Myocyte (in vitro differentiated cells): ENCODE data around the gene SLC2A13. TPM values are rescaled to one million over a fixed set of nuclear protein-coding genes. Genes with fewer than 3 reads are reported as not detected.

Source experiments
- DNase-seq: peaks from one replicate; pipeline ENCODE4 v3.0.0-alpha.2; 2012; ENCODE audit warnings: low read depth
- polyA plus RNA-seq: library from polyadenylated mRNA; unstranded; fragments of >200 nt; gene quantifications from one replicate; pipeline ENCODE4 v1.2.1, GENCODE V29; 2012; ENCODE audit warnings: missing spikeins
- total RNA-seq: library from RNA; depleted of rRNA; stranded (reverse); fragments of >200 nt; gene quantifications from 2 replicates; pipeline ENCODE4 v1.2.3, GENCODE V29; 2014

Gene SLC2A13
- 5.5 and 7.0 TPM in 2 replicates for total RNA-seq
- 2.4 TPM for polyA plus RNA-seq

DNA sequence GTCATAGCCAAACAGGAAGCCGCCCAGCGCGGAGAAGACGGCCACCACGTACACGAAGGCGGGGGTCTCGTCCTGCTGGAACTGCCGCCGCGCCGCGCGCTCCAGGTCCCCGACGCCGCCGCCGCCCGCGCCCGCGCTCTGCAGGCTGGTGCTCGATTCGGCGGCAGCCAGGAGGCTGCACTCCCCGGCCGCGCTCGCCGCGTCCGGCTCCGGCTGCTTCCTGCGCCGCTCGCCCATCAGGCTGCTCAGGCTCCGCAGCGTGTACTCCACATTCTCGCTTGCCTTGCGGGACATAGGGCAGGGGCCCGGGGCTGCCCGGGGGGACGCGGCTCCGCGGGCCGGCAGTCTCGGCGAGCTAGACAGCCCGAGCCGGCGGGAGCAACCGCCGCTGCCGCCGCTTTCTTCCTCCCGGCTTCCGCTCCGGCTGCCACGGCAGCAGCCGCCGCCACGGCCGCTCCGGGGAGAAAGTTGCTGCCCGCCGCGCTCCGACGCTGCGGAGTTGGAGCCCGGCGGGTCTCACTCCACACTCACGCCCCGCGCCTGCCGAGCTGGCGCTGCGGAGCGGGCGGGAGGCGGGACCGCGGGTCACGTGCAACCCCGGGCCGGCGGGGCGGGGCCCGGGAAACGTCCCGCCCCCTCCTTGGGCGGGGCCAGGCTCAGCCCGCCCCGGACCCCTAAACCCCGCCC, at the start of gene SLC2A13:
Gene SLC2A13, minus strand, starts transcription at position 567 of the 687 bp plus-strand sequence. Its CDS starts 273 bp downstream, at position 294.
- DNase-seq, result peak; percentile 80

DNA sequence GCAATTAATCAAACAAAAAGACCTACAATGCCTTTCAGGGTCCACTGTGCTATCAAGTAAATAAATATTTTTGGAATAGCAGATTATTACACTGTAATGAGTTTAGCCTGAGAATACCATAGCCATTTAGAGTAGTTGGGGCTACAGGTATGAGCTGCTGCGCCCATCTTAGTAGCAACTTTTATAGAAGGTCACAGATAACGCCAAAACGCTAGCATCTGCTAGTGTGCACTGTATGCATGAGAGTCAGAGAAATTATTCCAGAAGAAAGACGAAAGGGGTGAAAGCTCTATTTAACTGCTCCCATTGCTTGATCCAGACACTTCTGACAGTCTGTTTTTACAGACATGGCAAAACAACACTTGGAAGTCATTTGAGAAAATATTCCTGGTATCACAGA, 48.5 kb upstream of the SLC2A13 start:
- no peak for DNase-seq

DNA sequence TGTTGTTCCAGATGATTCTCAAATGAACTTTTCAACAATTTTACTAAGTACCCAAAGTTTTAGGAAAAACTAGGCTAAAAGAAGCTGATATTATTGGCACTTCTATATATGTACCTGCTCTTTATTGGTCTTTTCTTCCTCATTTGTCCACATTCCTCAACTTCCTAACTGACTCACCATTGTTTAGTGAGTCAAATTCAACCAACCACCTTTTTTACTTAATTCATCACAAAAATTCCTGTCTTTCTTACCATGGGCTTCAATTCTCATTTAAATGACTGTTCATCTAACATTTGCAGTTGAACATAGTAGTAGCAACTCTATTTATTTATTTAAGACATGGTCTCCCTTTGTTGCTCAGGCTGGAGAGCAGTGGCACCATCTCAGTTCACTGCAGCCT, 47.6 kb upstream of the SLC2A13 start:
- no peak for DNase-seq

DNA sequence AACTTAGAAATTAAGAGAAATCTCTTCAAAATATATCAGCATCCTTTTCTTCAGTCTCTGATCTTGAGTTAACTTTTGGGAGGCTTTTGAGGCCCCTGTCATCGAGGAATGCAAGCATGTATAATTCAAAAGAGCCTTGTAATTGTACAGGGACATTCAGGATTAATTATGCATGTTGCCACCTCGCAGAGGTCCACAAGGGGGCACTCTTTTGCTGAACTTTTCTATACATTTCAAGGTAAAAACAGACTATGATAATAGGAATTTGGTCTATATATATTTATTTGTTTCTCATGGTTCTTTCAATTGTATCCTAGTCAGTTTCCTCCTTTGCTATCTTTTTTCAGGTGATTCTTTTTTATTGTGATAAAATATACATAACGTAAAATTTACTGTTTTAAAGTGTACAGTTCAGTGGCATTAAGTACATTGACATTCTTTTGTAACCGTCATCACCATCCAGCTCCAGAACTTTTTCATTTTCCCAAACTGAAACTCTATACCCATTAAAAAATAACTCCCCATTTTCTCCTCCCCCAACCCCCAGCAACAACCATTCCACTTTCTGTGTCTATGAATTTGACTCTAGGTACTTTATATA, 47.0 kb upstream of the SLC2A13 start:
- DNase-seq, result peak; percentile 29

DNA sequence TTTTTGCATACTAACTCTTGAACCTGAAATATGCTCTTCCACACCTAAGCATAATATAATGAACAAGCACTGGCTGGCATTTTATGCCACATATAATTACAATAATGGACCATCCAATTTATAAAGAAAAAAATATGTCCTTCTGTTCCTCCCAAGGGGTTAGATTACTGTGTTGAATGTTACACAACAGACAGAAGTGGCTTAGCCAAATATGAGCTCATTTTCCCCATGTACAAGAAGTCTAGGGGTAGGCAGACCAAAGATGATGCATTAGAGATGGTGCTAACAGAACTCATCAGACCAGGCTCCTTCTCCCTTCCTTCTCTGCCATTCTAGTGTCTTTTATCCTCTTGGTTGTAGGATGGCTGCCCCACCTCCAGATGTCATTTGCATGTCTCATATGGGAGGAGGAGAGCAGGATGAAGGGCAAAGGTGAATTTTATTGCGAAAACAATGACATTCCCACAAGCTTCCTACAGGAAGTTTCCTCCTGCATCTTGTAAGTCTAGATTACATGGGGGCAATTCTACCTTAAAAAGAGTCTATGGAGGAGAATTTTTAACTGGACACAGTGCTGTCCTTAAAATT, 43.9 kb upstream of the SLC2A13 start:
- DNase-seq, result no peak

DNA sequence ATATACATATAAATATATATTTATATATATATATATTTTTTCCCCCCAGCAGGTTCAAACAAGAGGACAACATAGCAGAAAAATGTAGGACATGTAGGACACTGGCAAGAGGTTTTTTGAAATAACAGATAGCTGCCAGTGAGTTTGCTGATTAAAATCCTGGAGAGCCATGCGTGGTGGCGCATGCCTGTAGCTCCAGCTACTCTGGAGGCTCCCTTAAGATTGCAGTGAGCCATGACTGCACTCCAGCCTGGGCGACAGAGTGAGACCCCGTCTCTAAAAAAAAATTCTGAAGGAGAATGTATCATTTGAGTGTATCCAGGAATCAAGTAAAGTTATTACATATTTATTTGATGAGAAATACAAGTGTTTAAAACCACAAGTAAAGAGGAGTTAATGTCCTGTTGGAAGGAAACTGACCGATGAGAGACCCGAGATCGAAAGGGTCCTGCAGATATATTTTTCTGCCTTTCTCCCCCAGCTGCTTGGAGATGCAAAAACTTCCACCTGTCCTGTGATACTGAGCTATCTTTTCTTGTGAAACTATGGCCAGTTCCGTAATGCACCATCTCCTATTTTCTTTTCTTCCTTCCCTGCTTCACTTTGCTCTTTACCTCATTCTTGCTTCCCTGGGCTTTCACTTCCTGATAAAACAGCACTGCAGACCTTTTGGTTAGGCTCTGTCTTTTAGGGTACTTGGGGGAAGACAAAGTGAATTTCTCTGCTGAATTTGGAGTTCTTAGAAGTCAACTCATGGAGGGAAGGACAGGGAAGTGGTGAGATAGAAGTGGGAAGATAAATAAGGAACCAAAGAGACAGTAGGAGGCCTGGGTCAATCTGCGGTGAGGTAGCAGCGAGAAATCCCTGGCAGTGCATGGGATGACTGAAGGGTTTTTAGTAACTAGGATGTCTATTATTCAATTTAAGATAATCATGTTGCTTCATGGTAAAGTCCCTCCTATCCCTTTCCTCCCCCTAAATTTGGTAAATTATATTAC, 41.2 kb upstream of the SLC2A13 start:
- DNase-seq, result no peak

DNA sequence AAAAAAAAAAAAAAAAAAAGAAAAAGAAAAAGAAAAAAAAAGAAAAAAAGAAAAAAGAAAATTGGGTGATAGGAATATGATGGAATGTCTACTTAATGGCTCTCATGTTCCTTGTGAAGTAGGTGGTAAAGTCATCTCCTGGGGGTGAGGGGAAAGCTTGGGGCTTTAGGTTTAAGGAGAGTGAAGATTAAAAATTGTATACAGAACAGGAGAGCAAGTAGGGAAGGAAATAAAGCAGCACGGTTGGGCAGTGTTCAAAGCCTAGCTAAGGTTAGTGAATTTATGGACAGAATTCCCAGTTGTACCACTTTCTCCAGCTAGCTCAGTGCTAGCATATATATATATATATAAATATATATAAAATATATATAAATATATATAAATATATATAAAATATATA, 40.0 kb upstream of the SLC2A13 start:
- peak; percentile 10 for DNase-seq

DNA sequence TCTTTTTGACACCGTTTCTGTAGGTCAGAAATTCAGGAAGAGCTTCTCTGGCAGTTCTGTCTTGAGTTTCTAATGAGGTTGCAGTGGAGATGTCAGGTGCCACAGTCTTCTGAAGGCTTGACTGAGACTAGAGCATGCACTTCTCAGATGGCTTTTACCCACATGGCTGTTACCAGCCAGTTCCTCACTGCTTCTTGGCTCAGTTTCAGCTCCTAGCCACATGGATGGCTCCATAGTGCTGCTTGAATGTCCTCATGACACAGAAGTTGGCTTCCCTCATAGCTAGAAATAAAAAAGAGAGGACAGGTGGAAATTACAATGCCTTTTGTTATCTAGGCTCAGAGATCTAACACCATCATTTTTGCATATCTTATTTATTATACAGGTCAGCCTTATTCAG, 38.1 kb upstream of the SLC2A13 start:
- DNase-seq, result peak; percentile 85

DNA sequence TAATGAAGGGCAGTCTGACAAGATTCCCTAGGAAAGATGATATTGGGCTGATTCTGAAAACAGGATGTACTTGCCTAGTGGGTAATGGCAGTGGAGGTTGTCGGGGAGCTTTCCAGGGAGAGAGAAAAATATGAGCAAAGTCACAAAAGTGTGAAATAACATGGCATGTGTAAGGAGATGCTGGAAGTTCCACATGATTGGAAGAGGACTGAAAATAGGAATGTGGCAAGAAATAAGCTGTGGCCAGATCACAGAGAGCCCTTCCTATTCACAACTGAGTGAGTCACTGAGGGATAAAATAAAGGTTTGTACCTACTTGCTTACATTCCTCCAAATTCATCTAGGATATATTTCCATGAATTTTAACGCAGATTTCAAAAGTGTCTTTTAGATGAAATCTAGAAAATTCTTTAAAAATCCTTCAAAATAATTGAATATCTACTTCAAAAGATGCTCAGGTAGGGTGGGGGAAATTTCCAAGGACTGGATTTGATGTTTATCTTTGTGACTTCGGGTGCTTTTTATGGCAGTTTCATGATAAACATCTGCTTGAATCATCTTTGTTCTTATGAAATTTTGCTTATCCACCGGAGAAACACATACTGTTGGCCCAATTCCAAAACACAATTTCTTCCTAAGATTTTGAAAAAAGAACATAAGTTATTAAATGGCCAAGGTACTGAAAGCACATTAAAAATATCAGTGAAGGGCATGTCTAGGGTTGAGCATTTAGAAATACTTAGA, 36.3 kb upstream of the SLC2A13 start:
- DNase-seq, result no peak

DNA sequence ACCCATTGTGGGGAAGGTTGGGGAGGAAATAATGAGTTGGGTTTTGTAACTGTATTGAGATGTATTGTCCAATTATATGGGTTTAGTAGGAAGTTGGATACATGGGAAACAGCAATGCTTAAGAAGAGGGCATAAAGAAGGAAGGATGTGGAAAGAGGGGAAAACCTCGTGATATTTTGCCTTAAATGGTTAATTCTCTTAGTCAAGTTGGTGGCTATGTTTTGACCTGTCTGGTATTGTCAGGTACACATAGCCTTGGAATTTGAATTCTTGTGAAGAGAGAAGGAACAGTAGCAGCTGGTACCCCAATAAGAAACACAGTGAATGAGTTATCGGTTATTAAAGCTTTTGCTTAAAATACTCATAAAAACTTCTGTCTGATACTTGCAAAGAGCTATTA, 32.6 kb upstream of the SLC2A13 start:
- no peak for DNase-seq

DNA sequence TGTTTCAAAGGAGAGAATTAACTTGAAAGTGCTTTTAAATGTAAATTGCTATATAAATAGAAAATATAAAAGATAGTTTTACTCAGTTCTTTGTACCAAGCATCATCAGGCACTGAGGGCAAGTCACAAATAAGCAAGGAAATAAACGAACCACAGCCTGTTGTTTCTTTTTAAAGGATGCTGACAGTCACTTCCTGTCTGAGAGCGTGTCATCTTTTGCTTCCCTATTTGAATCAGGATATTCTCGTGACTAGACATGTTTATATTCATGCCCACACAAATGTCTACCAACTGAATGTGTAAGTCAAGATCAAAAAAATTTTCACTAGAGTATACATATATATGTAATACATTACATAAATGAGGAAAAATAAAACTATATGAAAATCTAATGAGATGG, 31.4 kb upstream of the SLC2A13 start:
- peak; percentile 25 for DNase-seq

DNA sequence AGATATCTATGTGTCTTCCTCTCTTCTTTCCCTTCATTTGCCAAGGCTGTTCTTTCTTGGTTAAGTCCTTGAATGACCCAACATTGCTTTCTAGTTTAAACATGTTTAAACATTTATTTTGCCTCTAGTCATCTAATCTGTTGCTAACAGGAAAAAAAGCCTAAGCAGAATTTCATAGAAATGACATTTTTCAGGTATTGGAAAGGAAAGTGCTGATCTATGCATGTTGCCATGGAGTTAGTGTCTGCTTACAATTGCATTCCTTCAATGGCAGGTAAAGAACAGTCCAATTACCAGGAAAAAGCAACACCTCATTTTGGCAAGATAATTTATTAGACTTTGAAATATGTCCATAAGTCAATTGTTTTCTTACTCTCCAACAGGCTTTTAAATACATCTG, 21.5 kb upstream of the SLC2A13 start:
- DNase-seq, result no peak

DNA sequence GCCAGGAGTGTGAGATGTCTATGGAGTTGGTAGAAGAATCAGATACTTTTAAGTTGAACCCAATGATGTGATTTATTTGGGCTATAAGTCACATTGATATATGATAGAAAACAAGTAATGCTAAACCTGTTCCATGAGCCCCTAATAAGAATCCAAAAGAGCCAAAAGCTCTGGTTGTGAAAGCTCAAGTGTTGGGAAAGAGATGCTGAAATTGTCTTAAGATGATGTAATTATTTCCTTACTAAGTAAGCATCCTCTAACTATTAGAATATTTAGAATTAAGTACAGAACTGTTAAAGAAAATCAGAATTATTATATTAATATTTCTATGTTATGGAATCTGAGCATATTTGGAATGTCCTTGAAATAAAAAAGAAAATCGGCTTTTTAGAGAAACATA, 17.6 kb upstream of the SLC2A13 start:
- no peak for DNase-seq

DNA sequence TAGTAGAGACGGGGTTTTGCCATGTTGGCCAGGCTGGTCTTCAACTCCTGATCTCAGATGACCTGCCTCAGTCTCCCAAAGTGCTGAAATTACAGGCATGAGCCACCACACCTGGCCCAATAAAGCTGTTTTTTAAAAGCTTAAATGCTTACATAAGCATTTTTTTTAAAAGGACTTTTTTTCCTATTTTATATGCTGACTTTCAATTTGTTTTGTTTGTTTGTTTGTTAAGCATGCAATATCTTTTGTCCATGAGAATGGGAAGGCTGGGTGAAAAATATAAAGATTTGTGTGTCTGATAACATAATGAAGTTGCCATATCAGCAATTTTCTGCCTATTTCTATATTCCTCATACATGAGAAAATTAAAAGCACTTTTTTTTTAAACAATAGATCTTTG, 17.0 kb upstream of the SLC2A13 start:
- no peak for DNase-seq

DNA sequence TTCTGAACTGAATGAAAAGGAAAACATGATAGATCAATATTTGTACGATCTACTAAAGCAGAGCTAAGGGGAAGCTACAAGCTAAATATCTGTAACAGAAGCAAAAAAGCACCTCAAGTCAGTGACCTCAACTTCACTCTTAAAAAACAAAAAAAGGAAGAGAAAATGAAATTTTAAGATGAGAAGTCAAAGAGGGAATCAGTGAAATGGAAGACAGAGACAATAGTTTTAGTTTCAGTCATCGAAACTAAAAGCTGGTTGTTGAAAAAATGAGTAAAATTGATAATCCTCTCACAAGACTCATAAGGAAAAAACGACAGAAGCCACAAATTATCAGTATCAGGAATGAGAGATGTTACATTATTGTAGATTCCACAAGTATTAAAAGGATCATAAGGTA, 11.9 kb upstream of the SLC2A13 start:
- DNase-seq, result no peak

DNA sequence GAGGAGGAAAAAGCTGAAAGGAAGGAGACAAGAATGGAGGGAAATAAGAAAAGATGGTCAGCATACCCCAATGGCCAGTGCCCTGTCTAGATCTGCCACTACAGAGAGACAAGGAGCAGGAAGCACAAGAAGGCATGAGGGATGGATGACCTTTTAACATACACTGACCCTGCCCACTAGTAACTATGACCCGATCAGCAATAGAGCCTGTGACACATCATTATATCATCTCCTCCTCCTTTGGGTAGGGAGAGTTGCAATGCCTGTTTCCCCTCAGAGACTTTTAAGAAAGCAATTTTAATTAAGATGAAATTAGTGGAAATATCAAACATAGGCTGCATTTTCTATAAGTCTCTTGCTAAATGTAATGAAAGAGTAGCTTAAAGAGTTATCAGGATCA, 4.7 kb upstream of the SLC2A13 start:
- no peak for DNase-seq

DNA sequence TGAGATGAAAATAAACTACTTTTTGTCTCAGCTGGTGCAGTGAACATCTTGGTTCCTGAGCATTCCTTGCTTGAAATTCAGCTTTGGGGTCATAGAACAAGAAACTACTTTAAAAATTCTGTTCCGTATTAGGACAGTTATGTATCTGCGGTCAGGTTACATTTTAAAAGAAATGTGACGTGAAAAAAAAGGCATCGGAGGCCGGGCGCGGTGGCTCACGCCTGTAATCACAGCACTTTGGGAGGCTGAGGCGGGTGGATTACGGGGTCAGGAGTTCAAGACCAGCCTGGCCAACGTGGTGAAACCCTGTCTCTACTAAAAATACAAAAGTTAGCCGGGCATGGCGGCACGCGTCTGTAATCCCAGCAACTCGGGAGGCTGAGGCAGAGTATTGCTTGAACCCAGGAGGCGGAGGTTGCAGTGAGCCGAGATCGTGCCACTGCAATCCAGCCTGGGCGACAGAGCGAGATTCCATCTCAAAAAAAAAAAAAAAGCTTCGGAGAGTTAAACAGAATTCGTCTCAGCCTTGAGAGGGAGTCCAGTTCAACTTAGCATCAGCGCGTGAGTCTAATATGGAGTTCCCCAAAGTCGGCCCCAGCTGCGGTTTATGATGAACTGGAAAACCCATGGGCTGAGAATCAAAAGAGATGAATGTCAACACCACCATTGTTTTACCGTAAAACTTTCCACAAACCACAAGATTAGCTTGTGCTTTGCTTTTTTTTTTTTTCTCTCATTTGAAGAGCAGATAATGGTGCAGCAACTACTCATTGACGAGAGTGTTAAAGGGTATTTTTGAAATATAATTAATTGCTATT, 2.1 kb upstream of the SLC2A13 start:
- DNase-seq, result no peak

DNA sequence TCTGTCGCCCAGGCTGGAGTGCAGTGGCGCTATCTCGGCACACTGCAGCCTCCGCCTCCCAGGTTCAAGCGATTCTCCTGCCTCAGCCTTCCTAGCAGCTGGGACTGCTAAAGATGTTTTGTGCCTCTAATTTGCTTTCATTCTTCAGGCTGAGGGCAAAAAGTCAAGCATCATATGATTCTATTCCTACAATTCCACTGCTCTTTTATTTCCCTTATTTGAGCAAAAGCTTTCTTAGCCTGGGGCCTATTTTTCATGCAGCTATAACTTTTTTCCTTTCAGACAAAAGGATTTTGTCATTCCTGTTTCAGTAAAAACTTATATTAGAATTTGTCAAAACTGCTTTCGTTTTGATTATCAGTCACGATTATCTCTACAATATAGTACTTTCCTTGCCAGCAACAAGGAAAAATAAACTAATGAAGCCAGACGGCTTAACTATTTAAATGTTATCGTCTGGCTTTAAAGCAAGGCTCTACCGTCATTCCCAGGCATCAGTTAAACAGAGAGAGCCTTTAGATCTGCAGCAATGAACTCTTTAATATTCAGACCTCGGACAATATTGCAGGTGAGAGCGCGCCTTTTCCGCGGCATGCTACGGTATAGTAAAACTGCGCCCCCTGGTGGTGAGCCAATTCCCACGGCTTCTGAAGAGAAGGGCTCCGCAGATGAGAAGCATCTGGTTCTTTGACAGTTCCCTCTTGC, 1.4 kb upstream of the SLC2A13 start:
- DNase-seq, result peak; percentile 78

DNA sequence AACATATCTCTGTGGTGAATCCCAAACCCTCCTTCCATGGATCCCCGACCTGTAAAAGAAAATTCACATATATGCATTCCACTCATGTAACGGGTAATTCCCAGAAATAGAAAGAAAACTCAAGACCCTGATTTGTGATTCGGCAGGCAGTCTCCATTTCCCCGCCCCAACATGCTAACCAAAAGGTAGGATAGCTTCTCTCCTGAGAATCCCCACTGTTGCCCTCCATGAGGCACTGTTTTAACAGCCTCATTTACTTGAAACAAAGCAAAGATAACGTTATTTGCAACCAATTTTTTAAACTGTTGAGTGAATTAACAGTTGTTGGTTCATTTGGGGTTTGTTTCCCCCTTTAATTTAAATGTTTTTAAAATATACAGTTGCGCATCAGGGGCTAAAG, 774 bp upstream of the SLC2A13 start:
- DNase-seq, result no peak

DNA sequence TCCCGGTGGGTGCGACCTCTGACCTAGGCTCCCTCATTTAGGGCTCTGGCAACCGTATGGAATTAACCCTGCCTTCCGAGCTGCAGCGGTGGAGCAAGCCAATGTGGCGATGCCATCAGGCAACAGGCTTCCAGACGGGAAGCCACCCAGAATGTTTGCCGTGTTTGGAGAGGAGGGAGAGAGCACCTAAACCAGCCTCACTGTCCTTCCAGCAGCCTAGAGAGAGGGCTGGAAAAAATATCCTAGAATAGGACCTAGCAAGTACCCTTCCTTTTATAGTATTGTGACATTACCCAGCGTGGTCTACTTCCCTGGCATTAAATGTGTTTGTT, 287 bp upstream of the SLC2A13 start:
- DNase-seq, result no peak
